IPS DF 19.7 (cell line): Measurements from ENCODE around the gene RTN4R.

Source experiments
- DNase-seq: peaks from one replicate; pipeline ENCODE4 v3.0.0-alpha.2; 2013; ENCODE audit warnings: low read depth, low spot score

Gene RTN4R

GRCh38 chr22:20242393-20243175 lies 25.5 kb downstream of the RTN4R start:
- DNase-seq, result no peak

GRCh38 chr22:20241579-20242392 lies 26.3 kb downstream of the RTN4R start:
- no peak for DNase-seq

GRCh38 chr22:20240900-20241299 lies 27.2 kb downstream of the RTN4R start:
- DNase-seq, result no peak

- DNase-seq, result no peak
Observed at GRCh38 chr22:20240447-20240764, 27.7 kb downstream of the RTN4R start.

DNA sequence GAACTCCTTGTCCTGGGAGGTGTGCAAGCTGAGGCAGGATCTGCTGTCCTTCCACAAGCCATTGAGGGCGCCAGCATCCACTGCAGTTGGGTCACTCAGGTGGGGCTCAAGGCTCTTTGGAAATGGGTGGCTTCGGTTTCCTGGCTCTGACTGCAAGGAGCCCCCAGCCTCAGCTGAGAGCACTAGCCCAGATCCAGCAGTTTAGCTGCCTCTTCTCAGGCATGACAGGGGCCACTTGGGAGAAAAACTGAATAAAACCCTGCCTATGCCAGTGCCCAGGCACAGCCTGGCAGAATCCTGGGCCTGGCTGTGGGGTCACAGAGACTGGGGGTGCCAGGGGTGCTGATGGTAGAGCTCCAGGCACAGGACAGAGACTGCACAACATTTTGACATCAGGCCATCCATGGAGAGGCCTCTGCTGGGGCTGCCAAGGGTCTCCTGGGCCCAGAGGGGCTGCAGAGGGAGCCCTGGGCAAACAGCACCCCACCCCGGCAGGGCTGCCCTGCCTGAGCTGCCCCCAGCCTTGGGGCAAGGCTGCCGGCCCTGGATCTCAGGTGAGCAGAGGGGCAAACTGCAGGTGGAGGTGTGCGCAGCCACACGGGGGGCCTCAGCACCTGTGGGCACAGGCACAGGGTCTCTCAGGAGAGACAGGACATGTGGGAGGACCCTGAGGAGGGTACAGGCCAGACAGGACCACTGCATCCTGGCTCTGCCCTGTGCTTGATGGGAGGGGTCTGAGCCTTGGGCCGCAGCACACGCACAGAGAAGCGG lies 28.3 kb downstream of the RTN4R start:
- no peak for DNase-seq

GRCh38 chr22:20238901-20239675 lies 29.0 kb downstream of the RTN4R start:
- DNase-seq, result no peak

DNA sequence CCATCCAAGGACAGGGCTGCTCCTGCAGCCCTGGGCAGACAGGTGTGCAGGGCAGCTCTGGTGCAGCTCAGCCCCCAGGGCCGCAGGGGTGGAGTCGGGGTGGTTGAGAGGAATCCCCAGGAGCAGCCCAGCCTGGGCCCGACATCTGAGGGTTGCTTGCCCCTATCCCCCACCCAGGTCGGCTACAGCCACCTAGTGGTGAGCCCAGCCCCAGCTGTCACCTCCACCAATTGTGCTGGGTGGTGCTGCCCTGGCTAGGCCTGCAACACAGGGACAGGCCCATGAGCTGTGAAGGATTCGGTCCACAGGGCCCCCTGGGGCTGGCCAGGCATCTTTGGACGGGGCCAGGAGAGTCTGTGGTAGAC lies 29.6 kb downstream of the RTN4R start:
- DNase-seq, result no peak

DNA sequence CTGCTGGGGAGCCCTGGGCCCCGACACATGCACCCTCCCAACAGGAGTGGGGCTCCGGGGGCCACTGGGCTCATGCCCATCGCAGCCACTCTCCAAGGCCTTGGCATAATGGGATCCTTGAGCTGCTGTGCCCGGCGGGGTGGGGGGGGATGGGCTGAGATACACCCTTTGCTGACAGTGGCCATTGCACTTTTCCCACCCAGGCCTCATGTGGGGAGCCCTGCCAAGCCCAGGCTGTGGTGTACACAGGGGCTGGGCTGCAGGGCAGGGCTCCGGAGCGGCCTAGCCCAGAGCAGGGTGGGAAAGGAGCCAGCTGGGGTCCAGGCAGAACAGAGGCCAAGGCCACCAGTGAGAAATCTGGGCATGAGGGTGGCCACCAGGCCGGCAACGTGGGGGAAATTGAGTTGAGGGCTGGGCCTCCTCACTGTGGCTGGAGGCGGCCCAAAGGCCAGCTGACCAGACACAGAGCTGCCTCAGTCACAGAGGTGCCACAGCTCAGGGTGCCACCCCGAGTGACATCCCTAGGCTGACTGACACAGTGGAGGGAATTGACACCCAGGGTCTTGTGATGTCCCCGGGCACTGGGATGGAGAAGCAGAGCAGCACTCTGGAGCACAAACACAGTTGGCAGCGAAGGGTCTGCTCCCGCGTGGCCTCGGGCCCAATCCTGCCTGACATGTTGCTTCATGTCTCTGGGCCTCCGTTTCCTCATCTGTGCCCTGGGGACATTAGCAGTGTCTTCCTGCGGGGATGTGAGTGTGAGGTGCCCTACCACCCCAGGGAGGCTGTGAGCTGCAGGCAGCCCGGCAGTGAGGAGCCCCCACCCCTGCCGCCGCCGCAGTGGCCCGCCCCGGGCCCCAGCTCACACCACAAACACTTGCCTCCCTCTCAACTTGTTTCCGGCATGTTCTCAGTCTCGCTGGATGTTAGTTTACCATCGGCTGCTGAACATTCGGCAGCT lies 30.4 kb downstream of the RTN4R start:
- DNase-seq, result no peak

DNA sequence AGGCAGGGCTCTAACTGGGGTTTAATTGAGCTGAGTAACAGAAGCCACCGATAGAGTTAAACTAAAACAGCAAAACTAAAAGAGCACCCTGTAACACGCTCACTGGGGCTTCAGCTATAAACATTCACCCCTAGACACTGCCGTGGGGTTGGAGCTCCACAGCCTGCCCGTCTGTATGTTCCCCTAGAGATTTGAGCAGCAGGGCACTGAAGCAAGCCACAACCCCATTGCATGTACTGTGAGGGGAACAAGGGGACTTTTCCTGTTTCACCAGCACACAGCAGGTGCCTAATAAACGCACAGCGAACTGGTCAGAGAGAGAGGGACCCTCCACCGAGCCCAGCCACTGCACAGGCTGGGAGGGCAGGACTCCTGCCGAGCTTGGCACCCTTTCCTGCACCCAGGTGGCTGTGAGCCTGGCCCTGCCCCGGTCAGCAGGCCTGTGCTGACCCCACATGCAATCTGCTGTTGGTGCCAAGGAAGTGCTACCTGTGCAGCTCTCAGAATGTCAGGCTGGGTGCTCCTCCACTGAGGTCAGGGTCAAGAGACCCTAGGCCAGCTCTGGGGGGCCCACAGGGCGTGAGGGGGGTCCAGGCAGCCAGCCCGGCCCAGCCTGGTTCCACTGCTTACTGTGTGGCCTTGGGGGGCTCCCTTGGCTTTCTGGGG lies 31.9 kb downstream of the RTN4R start:
- DNase-seq, result no peak

GRCh38 chr22:20235389-20235991 lies 32.6 kb downstream of the RTN4R start:
- DNase-seq, result no peak

GRCh38 chr22:20234760-20235388 lies 33.2 kb downstream of the RTN4R start:
- no peak for DNase-seq

GRCh38 chr22:20234314-20234682 lies 33.8 kb downstream of the RTN4R start:
- no peak for DNase-seq

DNA sequence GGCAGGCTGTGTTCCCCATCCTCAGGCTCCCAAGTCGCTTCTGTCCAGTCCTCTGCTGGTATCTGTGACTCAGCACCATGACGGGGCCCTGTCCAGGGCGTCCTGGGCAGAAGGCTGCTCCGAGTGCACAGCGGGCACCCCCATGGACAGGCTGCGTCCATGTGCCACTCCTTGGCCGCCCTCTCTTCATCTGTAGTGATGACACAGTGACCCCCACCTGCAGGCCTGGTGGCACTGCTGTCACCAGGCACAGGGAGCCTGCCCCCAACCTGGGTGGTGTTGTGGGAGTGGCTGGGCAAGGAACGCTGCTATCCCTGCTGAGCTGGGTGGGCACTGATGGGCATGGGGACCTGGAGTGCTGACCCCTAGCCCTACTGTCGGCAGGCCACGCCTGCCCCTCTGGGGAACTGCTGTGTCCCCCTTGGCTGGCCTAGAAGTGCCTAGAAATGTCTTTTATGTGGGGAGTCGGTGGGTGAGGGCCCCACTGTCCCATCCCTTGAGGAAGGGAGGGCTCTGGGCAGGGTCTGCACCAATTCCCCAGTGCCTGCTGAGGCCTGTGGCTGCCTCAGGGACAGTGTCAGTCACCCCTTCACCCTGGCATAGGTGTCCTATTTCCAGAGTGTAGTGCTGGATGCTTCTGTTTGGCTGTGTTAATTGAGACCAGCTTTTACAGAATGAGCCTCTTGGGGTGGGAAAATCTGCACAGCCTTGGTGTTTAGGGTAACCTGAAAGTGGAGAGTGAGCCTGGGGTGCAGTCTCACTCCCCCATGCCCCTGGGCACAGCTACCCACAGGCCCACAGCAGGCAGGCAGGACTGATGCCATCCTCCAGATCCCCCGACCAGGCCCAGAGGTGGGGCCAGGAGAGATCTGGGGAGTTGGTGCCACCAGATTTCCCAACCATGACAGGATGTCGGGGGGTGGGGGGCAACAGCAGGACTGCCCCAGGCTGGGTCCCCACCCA lies 34.5 kb downstream of the RTN4R start:
- no peak for DNase-seq

GRCh38 chr22:20232781-20233180 lies 35.3 kb downstream of the RTN4R start:
- no peak for DNase-seq

GRCh38 chr22:20232237-20232598 lies 35.9 kb downstream of the RTN4R start:
- no peak for DNase-seq

DNA sequence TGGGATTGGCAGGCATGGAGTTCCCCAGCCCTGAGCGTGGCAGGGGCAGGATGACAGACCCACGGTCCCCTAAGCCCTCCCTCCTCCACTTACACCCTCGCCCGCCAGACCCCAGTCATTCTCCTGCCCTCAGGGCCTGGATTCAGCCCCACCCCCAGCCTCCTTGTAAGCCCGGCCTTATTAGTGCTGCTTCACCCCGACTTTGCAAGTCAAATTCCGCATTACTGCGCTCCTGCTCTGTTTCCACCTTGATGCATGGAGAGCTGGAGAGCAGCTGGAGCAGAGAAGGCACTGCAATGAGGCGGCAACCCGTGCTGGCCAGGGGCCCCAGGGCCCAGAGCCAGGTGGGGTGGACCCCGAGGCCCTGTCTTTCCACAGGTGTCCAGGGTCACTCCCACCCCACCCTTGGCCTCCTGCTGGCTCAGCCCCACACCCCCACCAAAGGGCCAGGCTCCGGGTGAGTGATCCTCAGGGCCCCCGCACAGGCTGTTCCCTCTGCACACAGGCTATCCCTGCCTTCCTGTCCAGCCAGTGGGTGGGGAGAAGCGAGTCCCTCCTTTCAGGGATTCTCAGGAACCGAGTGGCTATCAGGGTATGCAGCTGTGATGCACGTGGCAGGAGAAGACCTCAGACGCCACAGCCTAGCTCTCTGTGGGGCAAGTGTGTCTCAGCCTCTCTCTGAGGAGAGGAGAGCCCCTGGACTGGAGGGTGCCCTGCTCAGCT lies 36.4 kb downstream of the RTN4R start:
- DNase-seq, result no peak

DNA sequence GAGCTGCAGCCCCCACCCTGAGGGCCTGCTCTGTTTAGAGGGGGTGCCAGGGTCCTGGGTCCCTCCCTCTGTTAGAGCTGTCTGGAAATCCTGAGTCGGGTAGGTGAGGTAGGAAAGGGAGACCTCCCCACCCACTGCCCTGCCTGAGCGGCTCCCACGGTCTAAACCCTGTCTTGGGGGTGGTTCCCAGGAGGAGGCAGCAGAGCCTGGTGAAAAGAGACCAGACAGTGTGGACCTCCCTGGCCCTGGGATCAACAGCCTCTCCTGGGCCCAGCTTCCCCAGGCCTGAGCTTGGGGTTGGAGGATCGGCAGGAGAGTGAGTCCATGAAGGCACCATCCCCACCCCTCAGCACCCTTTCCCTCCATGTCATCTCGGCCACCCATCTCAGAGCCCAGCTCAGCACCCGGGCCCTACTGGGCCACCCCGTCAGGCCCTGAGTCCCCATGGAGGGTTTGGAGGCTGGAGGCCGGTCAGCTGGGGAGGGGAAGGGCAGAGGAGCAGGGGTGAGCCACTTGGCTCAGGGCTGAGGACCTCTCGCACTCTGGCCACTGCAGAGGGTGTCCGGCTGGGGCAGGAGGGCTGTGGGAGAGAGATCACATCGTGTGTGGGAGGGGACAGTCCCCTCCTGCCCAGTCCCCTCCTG lies 37.2 kb downstream of the RTN4R start:
- DNase-seq, result no peak
